PC-3 (cell line): ENCODE results near the gene NIPAL4. TPM values are rescaled to one million over a fixed set of nuclear protein-coding genes. Genes with fewer than 3 reads are reported as not detected.

Source experiments
- ATAC-seq: fragments of 200-7000 bp; cut with Tn5 transposase; 2 replicates; pipeline ENCODE4 v1.9.1; 2020; ENCODE audit warnings: mild to moderate bottlenecking, moderate library complexity
- BruUV-seq: library from RNA; stranded (reverse); fragments of 400-500 nt; replicated peaks from 2 replicates; lab custom pipeline; 2021; lab: Mats Ljungman, UMichigan
- CTCF ChIA-PET: fragments of 300-600 bp; sonication (Branson Sonifier 250); formaldehyde crosslinking; loops from one replicate; lab custom pipeline; 2022; ENCODE audit warnings: antibody characterized with exemption; lab: Charles Lee
- POLR2A ChIA-PET: fragments of 300-600 bp; sonication (Branson Sonifier 250); formaldehyde crosslinking; loops from one replicate; lab custom pipeline; 2022; ENCODE audit warnings: antibody characterized with exemption; ENCODE audit not compliant: unreplicated experiment; lab: Charles Lee
- DNase-seq: peaks from one replicate; pipeline ENCODE4 v3.0.0-alpha.2; 2015
- H2AFZ ChIP-seq: fragments of 300-600 bp; sonication (generic); 2 replicates; pipeline ENCODE4 v1.6.0; 2016; ENCODE audit warnings: antibody characterized with exemption, low read length
- H3F3A ChIP-seq: fragments of 300-600 bp; sonication (generic); one replicate; pipeline ENCODE4 v1.6.0; 2017; ENCODE audit warnings: antibody characterized with exemption, low read length, control low read depth, mild to moderate bottlenecking; ENCODE audit not compliant: unreplicated experiment
- H3K27ac ChIP-seq: fragments of 300-600 bp; sonication (generic); 2 replicates; pipeline ENCODE4 v1.5.1; 2016; ENCODE audit warnings: mild to moderate bottlenecking, low read length
- H3K27me3 ChIP-seq: fragments of 300-600 bp; sonication (generic); 2 replicates; pipeline ENCODE4 v1.6.1; 2016; ENCODE audit warnings: low read length, mixed read lengths
- H3K36me3 ChIP-seq: fragments of 300-600 bp; sonication (generic); 2 replicates; pipeline ENCODE4 v1.6.1; 2016; ENCODE audit warnings: low read depth, mixed run types, low read length, mixed read lengths
- H3K4me1 ChIP-seq: fragments of 300-600 bp; sonication (generic); 2 replicates; pipeline ENCODE4 v1.5.1; 2016; ENCODE audit warnings: low read length; ENCODE audit not compliant: insufficient read depth
- H3K4me2 ChIP-seq: fragments of 300-600 bp; sonication (generic); 2 replicates; pipeline ENCODE4 v1.6.0; 2016; ENCODE audit warnings: low read length
- H3K4me3 ChIP-seq: fragments of 300-600 bp; sonication (generic); 2 replicates; pipeline ENCODE4 v1.5.1; 2016; ENCODE audit warnings: mild to moderate bottlenecking, low read length, mixed read lengths
- H3K79me2 ChIP-seq: fragments of 300-600 bp; sonication (generic); 2 replicates; pipeline ENCODE4 v1.6.1; 2017; ENCODE audit warnings: low read length, mixed read lengths
- H3K9ac ChIP-seq: fragments of 300-600 bp; sonication (generic); 2 replicates; pipeline ENCODE4 v1.6.0; 2016; ENCODE audit warnings: mild to moderate bottlenecking, low read length
- H3K9me2 ChIP-seq: fragments of 300-600 bp; sonication (generic); replicated peaks from 2 replicates; pipeline ENCODE4 v1.6.1; 2016; ENCODE audit warnings: mixed run types, low read length, mixed read lengths
- H3K9me3 ChIP-seq: fragments of 300-600 bp; sonication (generic); 2 replicates; pipeline ENCODE4 v1.6.1; 2016; ENCODE audit warnings: low read length, mixed read lengths
- H4K20me1 ChIP-seq: fragments of 300-600 bp; sonication (generic); 2 replicates; pipeline ENCODE4 v1.6.1; 2016; ENCODE audit warnings: low read length, mixed read lengths
- CTCF ChIP-seq: fragments of 300-600 bp; sonication (generic); conservative IDR thresholded peaks from 2 replicates; pipeline ENCODE4 v1.5.1; 2017; ENCODE audit warnings: antibody characterized with exemption, low read depth, mild to moderate bottlenecking, low read length
- EZH2 ChIP-seq: fragments of 300-600 bp; sonication (generic); IDR thresholded peaks from one replicate; pipeline ENCODE4 v1.6.1; 2017; ENCODE audit warnings: antibody characterized with exemption, mild to moderate bottlenecking, low read length; ENCODE audit not compliant: unreplicated experiment
- EZH2phosphoT487 ChIP-seq: fragments of 300-600 bp; sonication (generic); IDR thresholded peaks from 2 replicates; pipeline ENCODE4 v1.6.1; 2018; ENCODE audit warnings: mild to moderate bottlenecking, antibody characterized with exemption, low read length, borderline replicate concordance
- intact Hi-C: fragments of 100-400 bp; cut with micrococcal nuclease; formaldehyde crosslinking; loops from 2 replicates; pipeline ENCODE4 v1.9.0; 2023
- total RNA-seq: library from RNA; depleted of rRNA; stranded (reverse); fragments of >200 nt; gene quantifications from 2 replicates; pipeline ENCODE4 v1.2.3, GENCODE V29; 2014

NIPAL4 gene
- total RNA-seq, 1 experiment from 2014 or later = 1.8 TPM

GRCh38 chr5:157496864-157497263 is 36.9 kb downstream of the NIPAL4 start:
- H3F3A ChIP-seq = no peaks in the 10 kb centered on the region
- no peak for TF ChIP-seq CTCF
- TF ChIP-seq EZH2 = no peak
- no peak for TF ChIP-seq EZH2phosphoT487
- H3K9ac ChIP-seq = no peak overlapping the region
- H3K9me3 ChIP-seq = no peaks in the 10 kb centered on the region
- H3K27ac ChIP-seq = no peak overlapping the region
- no peak for DNase-seq
- peaks cover 77% of the 10 kb centered on the region for H3K36me3 ChIP-seq
- no peaks in the 10 kb centered on the region for H3K9me2 ChIP-seq
- no peaks in the 10 kb centered on the region for H4K20me1 ChIP-seq
- intact Hi-C loops = no loop called here
- no peaks in the 10 kb centered on the region for H3K4me1 ChIP-seq
- no peak overlapping the region for H3K4me3 ChIP-seq
- CTCF ChIA-PET = no interaction called here
- POLR2A ChIA-PET = no interaction called here
- H2AFZ ChIP-seq = no peak overlapping the region
- H3K79me2 ChIP-seq = no peaks in the 10 kb centered on the region
- BruUV-seq = no TSS peak
- no peak overlapping the region for H3K4me2 ChIP-seq
- ATAC-seq = no peak
- H3K27me3 ChIP-seq = no peaks in the 10 kb centered on the region

DNA sequence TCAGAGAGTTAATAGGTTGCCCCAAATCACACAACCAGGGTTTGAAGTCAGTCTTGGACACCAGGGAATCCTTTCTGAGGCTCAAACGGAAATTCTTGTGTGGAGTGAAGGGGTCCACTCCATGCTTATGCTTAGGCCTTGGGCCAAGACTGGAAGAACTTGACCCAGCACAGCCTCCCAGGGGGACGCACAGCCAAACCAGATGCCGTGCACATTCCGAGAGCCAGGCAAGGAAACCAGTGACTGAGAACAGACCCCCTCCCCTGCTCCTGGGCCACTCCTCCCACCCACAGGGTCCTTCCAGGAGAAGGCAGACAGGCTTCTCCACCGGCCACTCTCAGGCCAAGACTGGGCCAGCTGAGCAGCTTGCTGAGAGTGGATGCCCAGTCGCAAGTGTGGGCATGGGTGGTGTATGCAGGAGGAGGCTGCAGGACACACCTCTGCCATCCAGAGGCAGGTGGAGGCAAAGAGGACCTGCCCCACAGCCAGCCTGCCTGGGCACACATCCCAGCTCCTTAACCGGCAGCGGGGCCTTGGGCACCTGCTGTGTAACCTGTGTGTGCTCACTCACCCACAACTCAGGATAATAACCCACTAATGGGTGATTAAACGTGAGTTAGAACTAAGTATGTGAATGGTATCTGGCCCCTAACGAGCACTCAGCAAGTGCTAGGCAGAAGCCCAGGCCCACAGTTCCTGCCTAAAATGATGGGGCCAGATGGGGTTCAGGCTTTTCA is 38.0 kb downstream of the NIPAL4 start:
- no peaks in the 10 kb centered on the region for H3K9me2 ChIP-seq
- DNase-seq (no peak), ATAC-seq (no peak)
- H3K4me3 ChIP-seq = no peak overlapping the region
- no peaks in the 10 kb centered on the region for H3K4me1 ChIP-seq
- H3K27ac ChIP-seq = no peak overlapping the region
- no peak overlapping the region for H3K4me2 ChIP-seq
- H3K36me3 ChIP-seq = peaks cover 81% of the 10 kb centered on the region
- CTCF ChIA-PET = no interaction called here
- intact Hi-C loops = no loop called here
- no peaks in the 10 kb centered on the region for H4K20me1 ChIP-seq
- no peak for TF ChIP-seq EZH2
- no peak for TF ChIP-seq CTCF
- no peak for TF ChIP-seq EZH2phosphoT487
- H2AFZ ChIP-seq = no peak overlapping the region
- POLR2A ChIA-PET = no interaction called here
- no peaks in the 10 kb centered on the region for H3K9me3 ChIP-seq
- no peaks in the 10 kb centered on the region for H3F3A ChIP-seq
- no peaks in the 10 kb centered on the region for H3K79me2 ChIP-seq
- BruUV-seq = no TSS peak
- H3K9ac ChIP-seq = no peak overlapping the region
- no peaks in the 10 kb centered on the region for H3K27me3 ChIP-seq

GRCh38 chr5:157502143-157502647 is 42.2 kb downstream of the NIPAL4 start:
- H3K9ac ChIP-seq = no peak overlapping the region
- ATAC-seq (no peak), DNase-seq (no peak)
- no peak overlapping the region for H3K27ac ChIP-seq
- POLR2A ChIA-PET = no interaction called here
- H3K9me2 ChIP-seq = no peaks in the 10 kb centered on the region
- peaks cover 78% of the 10 kb centered on the region for H3K36me3 ChIP-seq
- no peaks in the 10 kb centered on the region for H3K79me2 ChIP-seq
- H3F3A ChIP-seq = no peaks in the 10 kb centered on the region
- no peak overlapping the region for H3K4me3 ChIP-seq
- peaks cover 5% of the 10 kb centered on the region for H3K4me1 ChIP-seq
- intact Hi-C loops = no loop called here
- no peaks in the 10 kb centered on the region for H3K27me3 ChIP-seq
- H3K9me3 ChIP-seq = no peaks in the 10 kb centered on the region
- H3K4me2 ChIP-seq = no peak overlapping the region
- no TSS peak for BruUV-seq
- no peak for TF ChIP-seq EZH2phosphoT487
- no peak for TF ChIP-seq CTCF
- no peak for TF ChIP-seq EZH2
- H4K20me1 ChIP-seq = no peaks in the 10 kb centered on the region
- H2AFZ ChIP-seq = no peak overlapping the region
- CTCF ChIA-PET = no interaction called here
